DND-41 (cell line): ENCODE measurements around the gene GARNL3.

Experiments used
- CTCF ChIP-seq: IDR thresholded peaks from 2 replicates; pipeline ENCODE4 v1.5.1; 2012; ENCODE audit warnings: borderline replicate concordance, low read length, moderate library complexity, mild to moderate bottlenecking; ENCODE audit not compliant: poor library complexity, severe bottlenecking; ENCODE audit errors: extremely low read depth
- EZH2 ChIP-seq: IDR thresholded peaks from 3 replicates; pipeline ENCODE4 v1.6.1; 2012; ENCODE audit warnings: borderline replicate concordance, low read depth, mild to moderate bottlenecking, moderate library complexity, low read length, inconsistent platforms; ENCODE audit not compliant: severe bottlenecking

GRCh38 chr9:127417131-127418036 lies 152.8 kb downstream of the GARNL3 start:
- no peak for TF ChIP-seq CTCF
- TF ChIP-seq EZH2, result no peak
